Limb (tissue), 2 donors: Measurements from ENCODE around the gene VPS13A.

Source experiments
- DNase-seq, 2 donors: peaks; one replicate each; pipeline ENCODE4 v3.0.0-alpha.2; 2016; ENCODE audit errors: extremely low spot score in 2 of 2

Gene VPS13A

GRCh38 chr9:77456829-77457437, 279.6 kb downstream of the VPS13A start:
- peak; percentile 73 to 85 for DNase-seq

DNA sequence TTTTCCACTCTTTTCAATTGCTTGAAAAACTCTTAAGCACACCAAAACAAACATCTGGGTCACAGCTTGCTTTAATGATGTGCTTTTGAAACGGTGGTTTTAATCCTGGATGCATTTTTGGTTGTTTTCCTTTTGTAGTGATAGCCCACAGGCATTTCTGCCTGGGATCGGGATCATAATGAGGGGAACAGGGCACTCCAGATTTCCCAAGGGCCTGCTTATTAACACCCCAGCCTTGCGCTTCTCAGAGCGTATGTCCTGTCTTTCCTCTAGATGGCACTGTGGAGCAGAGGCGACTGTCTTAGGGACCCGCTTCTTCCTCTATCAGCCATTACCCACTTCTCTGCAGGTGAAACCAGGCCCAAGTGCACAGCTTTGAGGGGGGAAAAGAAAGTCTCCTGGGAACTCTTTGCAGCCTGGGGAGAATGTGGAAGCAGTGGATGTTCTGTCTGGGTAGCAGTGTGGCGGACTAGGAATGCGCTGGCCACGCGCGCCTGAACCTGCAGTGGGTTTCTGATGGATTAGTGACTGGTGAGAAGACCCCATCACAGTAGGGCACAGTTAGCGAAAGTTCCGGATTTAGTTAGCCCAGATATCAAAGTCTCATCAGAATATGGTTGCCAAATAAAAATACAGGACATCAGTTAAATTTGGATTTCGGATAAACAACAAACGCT, 280.7 kb downstream of the VPS13A start:
- peak; percentile 61 to 62 for DNase-seq

DNA sequence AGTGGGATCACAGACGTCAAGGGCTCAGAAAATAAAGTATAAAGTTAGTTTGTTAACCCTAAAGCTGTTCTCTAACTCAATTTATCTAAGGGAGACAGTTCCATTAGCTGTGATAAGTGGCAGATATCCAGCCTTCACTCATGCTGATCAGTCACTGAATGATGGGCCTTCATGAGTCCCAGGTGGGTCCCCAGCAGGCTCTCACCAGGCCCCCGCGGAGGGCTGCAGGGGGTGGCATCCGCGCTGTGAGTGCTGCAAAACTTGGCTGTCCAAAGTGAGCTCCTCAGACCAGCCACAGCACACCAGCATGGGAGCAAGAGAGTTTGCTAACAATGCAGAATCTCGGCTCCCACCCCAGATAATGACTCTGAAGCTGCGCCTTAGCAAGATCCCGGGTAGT, 283.6 kb downstream of the VPS13A start:
- DNase-seq, result no peak

DNA sequence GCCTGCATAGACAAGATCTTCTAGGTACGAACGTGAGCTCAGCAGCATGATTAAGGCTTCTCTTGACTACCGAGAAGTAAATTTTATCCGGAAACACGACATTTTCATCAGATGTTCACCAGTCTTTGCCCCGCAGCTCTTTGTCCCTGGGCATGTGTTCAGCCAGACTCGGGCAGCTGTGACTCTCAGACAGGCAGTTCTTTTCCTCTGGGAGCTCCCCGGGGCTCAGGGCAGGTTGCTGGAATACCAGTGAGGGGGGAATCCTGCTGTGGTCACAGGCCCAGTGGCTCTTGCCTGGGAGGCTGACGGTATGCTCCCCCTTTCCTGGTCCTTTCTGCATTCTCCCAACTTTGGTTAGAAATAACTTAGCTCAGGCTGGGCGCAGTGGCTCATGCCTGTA, 284.7 kb downstream of the VPS13A start:
- no peak for DNase-seq

- DNase-seq, result no peak
Measured at GRCh38 chr9:77463151-77463550, 285.8 kb downstream of the VPS13A start.

DNA sequence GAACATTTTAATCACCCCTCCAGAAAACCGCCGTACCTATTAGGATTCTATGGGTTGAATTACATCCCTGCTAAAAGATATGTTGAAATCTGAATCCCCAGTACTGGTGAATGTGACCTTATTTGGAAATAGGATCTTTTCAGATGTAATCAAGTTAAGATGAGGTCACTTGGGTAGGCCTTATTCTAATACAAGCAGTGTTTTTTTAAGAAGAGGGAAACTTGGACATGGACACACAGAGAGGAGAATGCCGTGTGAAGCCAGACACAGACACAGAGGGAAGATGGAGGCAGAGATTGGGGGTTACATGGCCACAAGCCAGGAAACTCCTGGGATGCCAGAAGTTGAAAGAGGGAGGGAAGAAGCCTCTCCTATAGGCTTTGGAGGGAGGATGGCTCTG, 287.3 kb downstream of the VPS13A start:
- DNase-seq, result no peak

GRCh38 chr9:77469515-77470231, 292.3 kb downstream of the VPS13A start:
- no peak for DNase-seq
